ENCODE data around the gene PRPF19. TPM values are rescaled to one million over a fixed set of nuclear protein-coding genes. Genes with fewer than 3 reads are reported as not detected.

The PRPF19 gene
- total and polyA plus RNA-seq, 7 donors: 37.1 to 92.3 (median 41.2) TPM

- H3K36me3 ChIP-seq: peaks cover 4 to 34% (median 28%) of the 10 kb centered on the region in 4 donors
- H3K4me1 ChIP-seq: no peaks in the 10 kb centered on the region
- WGBS, 2 donors: 90 to 93% methylated on average over 68 of the region's 68 CpGs
Measured at GRCh38 chr11:60852982-60853950, 53.1 kb downstream of the PRPF19 start.

GRCh38 chr11:60852117-60852981 is 54.0 kb downstream of the PRPF19 start:
- peaks cover 4 to 43% (median 31%) of the 10 kb centered on the region in 4 donors for H3K36me3 ChIP-seq
- intact Hi-C loops (cut with DNase I): no loop called here
- no peak for DNase-seq
- no peak overlapping the region for H3K27ac ChIP-seq
- 18 to 65% methylated on average over 78 of the region's 78 CpGs for WGBS, 2 donors
- H3K9me3 ChIP-seq: no peaks in the 10 kb centered on the region
- TF ChIP-seq CTCF (IDR thresholded peaks at IDR 0.05) (no peak), POLR2A (IDR thresholded peaks at IDR 0.05) (no peak), EP300 (IDR thresholded peaks at IDR 0.05) (no peak)
- H3K4me1 ChIP-seq: no peaks in the 10 kb centered on the region
- H3K27me3 ChIP-seq: peaks cover 0 to 17% (median 0%) of the 10 kb centered on the region in 3 donors
- H3K4me3 ChIP-seq: no peak overlapping the region

More at GRCh38 chr11:60852982-60853950, 53.1 kb downstream of the PRPF19 start:
- Histone ChIP-seq H3K27me3 (peaks cover 0 to 17% (median 0%) of the 10 kb centered on the region in 3 donors), H3K9me3 (no peaks in the 10 kb centered on the region), H3K27ac (no peak overlapping the region), H3K4me3 (no peak overlapping the region)
- no peak for DNase-seq
- no peak for TF ChIP-seq POLR2A (IDR thresholded peaks at IDR 0.05)
- no peak for TF ChIP-seq POLR2AphosphoS5 (IDR thresholded peaks at IDR 0.05)
- TF ChIP-seq EP300 (IDR thresholded peaks at IDR 0.05): no peak
- TF ChIP-seq CTCF (IDR thresholded peaks at IDR 0.05): no peak
- intact Hi-C loops (cut with DNase I): no loop called here

GRCh38 chr11:60851327-60852104 is 54.9 kb downstream of the PRPF19 start:
- no peak for DNase-seq
- intact Hi-C loops (cut with DNase I): no loop called here
- Histone ChIP-seq H3K36me3 (peaks cover 4 to 45% (median 31%) of the 10 kb centered on the region in 4 donors), H3K27ac (no peak overlapping the region), H3K9me3 (no peaks in the 10 kb centered on the region), H3K4me3 (no peak overlapping the region), H3K4me1 (no peaks in the 10 kb centered on the region), H3K27me3 (peaks cover 0 to 17% (median 0%) of the 10 kb centered on the region in 3 donors)
- WGBS, 2 donors: 85 to 89% methylated on average over 17 of the region's 17 CpGs
- TF ChIP-seq POLR2AphosphoS5 (IDR thresholded peaks at IDR 0.05) (no peak), EP300 (IDR thresholded peaks at IDR 0.05) (no peak), POLR2A (IDR thresholded peaks at IDR 0.05) (no peak), CTCF (IDR thresholded peaks at IDR 0.05) (no peak)
